Epithelial cell of esophagus (primary cell): ENCODE results near the gene FBXL19.

Experiments used
- DNase-seq: peaks from one replicate; pipeline ENCODE4 v3.0.0; 2010; ENCODE audit warnings: low read depth
- H3K4me3 ChIP-seq: 2 replicates; pipeline ENCODE4 v1.5.1; 2011; ENCODE audit warnings: mild to moderate bottlenecking, low read length, control low read depth
- CTCF ChIP-seq: IDR thresholded peaks from 2 replicates; pipeline ENCODE4 v1.5.1; 2011; ENCODE audit warnings: low read depth, mild to moderate bottlenecking, low read length, control low read depth, inconsistent platforms; ENCODE audit not compliant: insufficient read depth; ENCODE audit errors: missing control alignments

FBXL19 gene

DNA sequence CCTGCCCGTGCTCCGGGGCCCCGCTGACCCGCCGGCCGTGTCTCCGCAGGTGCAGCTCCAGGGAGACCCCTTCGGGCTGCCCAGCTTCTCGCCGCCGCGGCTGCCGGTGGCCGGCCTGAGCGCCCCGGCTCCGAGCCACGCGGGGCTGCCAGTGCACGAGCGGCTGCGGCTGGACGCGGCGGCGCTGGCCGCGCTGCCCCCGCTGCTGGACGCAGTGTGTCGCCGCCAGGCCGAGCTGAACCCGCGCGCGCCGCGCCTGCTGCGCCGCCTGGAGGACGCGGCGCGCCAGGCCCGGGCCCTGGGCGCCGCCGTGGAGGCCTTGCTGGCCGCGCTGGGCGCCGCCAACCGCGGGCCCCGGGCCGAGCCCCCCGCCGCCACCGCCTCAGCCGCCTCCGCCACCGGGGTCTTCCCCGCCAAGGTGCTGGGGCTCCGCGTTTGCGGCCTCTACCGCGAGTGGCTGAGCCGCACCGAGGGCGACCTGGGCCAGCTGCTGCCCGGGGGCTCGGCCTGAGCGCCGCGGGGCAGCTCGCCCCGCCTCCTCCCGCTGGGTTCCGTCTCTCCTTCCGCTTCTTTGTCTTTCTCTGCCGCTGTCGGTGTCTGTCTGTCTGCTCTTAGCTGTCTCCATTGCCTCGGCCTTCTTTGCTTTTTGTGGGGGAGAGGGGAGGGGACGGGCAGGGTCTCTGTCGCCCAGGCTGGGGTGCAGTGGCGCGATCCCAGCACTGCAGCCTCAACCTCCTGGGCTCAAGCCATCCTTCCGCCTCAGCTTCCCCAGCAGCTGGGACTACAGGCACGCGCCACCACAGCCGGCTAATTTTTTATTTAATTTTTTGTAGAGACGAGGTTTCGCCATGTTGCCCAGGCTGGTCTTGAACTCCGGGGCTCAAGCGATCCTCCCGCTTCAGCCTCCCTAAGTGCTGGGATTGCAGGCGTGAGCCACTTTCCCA lies 21.1 kb upstream of the FBXL19 start:
- DNase-seq: peak; percentile 59
- H3K4me3 ChIP-seq: peak overlapping the region; percentile 31
- TF ChIP-seq CTCF: no peak

GRCh38 chr16:30903002-30903401 lies 20.4 kb upstream of the FBXL19 start:
- no peak for DNase-seq
- no peak for TF ChIP-seq CTCF
- no peak overlapping the region for H3K4me3 ChIP-seq

DNA sequence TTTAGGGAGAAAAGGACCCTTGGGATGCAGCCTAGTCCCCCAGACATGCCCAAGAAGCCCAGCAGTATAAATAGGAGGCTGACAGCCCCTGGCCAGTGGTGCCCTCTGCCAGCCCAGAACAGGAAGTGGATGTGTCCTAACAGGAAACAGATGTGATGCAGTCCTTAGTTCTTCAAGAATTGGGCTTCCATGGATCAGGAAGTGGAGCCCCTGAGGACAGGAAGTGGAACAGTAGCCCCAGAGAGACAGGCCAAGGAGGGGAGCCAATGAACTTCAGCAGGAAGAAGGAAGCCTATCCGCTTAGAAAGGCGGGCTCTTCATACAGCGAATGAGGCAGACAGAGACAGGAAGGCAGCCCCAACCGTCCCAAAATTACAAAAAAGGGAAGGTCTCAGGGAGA lies 19.8 kb upstream of the FBXL19 start:
- no peak for TF ChIP-seq CTCF
- no peak overlapping the region for H3K4me3 ChIP-seq
- DNase-seq: no peak

DNA sequence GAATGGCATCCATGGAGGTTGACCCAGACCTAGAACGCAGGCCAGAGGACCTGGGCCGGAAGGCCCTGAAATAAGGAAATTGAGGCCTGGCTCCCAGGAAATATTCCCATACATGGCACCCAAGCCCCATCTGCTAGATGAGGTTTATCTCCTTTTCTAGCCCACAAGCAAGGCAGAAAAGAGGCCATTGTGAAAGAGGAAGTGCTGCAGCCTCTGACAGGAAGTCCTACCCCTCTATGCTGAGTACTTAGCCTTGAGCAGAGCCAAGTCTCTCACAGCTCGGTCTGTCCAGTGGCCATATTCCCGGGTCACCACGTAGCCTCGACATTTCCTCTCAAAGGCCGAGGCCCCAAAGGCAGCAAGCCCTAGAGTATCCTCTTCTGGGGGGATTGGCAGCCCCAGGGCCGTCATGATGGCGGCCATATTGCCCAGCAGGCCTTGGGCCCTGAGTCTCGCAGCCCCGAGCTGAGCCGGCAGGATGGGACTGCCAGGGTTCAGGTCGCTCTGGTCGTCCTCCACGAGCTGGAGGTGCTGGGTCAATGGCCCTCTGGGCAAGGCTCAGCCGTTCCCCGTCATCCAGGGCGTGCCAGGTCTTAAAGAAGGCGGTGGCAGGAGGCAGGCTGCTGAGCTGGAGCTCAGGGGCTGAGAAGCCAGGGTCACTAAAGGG lies 19.1 kb upstream of the FBXL19 start:
- no peak for DNase-seq

GRCh38 chr16:30907064-30907463 lies 16.3 kb upstream of the FBXL19 start:
- DNase-seq: no peak
- no peak for TF ChIP-seq CTCF
- no peak overlapping the region for H3K4me3 ChIP-seq

More for the DNA sequence above, 19.1 kb upstream of the FBXL19 start:
- no peak for TF ChIP-seq CTCF
- H3K4me3 ChIP-seq: no peak overlapping the region

DNA sequence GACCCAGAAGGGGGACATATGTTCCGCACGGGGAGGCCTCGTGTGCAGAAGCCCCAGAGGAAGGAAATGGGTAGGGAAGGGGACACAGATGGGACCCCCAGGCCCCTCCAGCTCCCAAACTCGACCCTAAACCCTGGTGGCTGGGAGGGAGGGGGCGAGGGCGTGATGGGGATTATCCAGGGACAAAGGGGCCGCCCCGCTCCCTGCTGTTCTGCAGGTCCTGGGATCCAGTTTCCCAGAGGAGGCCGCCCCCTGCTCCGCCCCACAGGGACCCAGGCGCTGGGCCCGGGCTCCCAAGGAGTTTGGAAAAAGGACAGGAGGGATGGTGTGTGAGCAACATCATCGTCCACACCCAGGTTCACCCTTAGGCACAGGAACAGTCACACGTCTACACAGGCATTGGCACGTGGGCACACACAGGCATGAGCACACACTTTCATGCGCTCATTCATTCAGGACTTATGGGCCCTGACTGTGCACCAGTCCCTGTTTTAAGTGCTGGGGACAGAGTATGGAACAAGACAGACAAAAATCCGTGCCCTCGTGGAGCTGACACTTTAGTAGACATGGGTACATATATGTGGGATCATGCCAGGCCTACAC lies 12.8 kb upstream of the FBXL19 start:
- DNase-seq: peak; percentile 84
- no peak overlapping the region for H3K4me3 ChIP-seq
- no peak for TF ChIP-seq CTCF
